Peyer's patch (tissue), 4 donors: ENCODE data around the gene ZDHHC12. TPM values are rescaled to one million over a fixed set of nuclear protein-coding genes. Genes with fewer than 3 reads are reported as not detected.

ENCODE experiments used
- DNase-seq, 3 donors: peaks; one replicate each; pipeline ENCODE4 v3.0.0-alpha.2; 2017 to 2019
- H3K27ac ChIP-seq, 4 donors: fragments of 200-600 bp; sonication (generic); one replicate each; pipeline ENCODE4 v1.5.1; 2016 to 2019
- H3K27me3 ChIP-seq, 2 donors: fragments of 200-600 bp; sonication (generic); one replicate each; pipeline ENCODE4 v1.5.1; 2019
- H3K36me3 ChIP-seq, 3 donors: fragments of 200-600 bp; sonication (generic); one replicate each; pipeline ENCODE4 v1.5.1; 2016 to 2019
- H3K4me1 ChIP-seq, 4 donors: fragments of 200-600 bp; sonication (generic); one replicate each; pipeline ENCODE4 v1.5.1; 2016 to 2019
- H3K4me3 ChIP-seq, 4 donors: fragments of 200-600 bp; sonication (generic); 1 replicate in 3 of 4; 2 replicates in 1 of 4; pipeline ENCODE4 v1.5.1; 2016 to 2019; ENCODE audit warnings: mild to moderate bottlenecking in 1 of 4
- H3K9me3 ChIP-seq, 4 donors: fragments of 200-600 bp; sonication (generic); one replicate each; pipeline ENCODE4 v1.5.1; 2016 to 2019; ENCODE audit warnings: mild to moderate bottlenecking in 1 of 4
- CTCF ChIP-seq, 6 experiments: fragments of 450-650 bp in 4 of 6; fragments of 200-600 bp in 2 of 6; sonication (generic) in 1 of 6; IDR thresholded peaks; one replicate each; pipeline ENCODE4 v1.5.1; 2017 to 2019; ENCODE audit warnings: antibody characterized with exemption in 6 of 6, mild to moderate bottlenecking in 3 of 6, moderate library complexity in 1 of 6
- POLR2A ChIP-seq, 2 donors: fragments of 450-650 bp; IDR thresholded peaks; one replicate each; pipeline ENCODE4 v1.5.1; 2017; ENCODE audit warnings: antibody characterized with exemption in 2 of 2, mild to moderate bottlenecking in 2 of 2, moderate library complexity in 2 of 2
- total RNA-seq, 4 donors: library from RNA; depleted of rRNA; stranded (reverse); fragments of >200 nt; gene quantifications; one replicate each; pipeline ENCODE4 v1.1.0, GENCODE V29; 2016

Gene ZDHHC12, protein sequence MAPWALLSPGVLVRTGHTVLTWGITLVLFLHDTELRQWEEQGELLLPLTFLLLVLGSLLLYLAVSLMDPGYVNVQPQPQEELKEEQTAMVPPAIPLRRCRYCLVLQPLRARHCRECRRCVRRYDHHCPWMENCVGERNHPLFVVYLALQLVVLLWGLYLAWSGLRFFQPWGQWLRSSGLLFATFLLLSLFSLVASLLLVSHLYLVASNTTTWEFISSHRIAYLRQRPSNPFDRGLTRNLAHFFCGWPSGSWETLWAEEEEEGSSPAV
- 100 to 1,000 TPM in 3 of 4 donors, 10 to 100 TPM in 1; 21.5 to 177 (median 138) TPM for total RNA-seq

DNA sequence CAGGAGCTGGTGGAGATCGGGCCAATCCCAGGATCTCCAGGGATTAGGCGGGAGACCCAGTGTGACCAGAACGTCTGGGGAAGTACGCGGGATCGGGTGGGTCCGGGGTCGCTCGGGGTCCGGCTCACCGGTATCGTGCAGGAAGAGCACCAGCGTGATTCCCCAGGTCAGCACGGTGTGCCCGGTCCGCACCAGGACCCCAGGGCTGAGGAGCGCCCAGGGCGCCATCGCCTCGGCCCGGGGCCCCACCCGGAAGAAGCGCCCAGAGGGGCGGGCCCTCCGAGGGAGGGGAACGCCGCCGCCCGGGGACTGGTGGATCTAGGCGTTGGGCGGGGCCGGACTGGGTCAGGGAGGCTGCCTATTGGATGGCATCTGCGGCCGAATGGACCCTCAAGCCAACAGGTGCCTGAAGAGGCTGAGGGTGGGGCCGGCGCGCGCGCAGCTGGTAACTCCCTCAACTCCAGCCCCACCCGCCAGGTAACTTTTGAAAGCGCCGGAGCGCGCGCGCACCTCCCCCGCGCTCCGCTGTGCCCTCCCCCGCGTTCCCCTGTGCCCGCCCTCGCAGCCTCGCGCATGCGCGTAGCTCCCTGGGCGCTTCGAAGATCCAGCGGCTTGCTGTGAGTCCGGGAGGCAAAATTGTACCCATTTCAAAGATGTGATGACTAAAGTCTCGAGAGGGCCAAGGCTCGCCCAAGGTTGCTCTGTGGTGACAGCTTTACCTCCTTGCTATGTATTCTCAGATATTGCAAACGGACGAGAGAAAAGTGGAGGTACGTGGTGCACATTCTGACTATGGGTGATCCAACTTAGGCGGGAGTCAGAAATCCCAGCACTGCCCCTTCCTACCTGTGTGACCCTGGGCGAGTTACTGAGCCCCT lies at the start of gene ZDHHC12:
ZDHHC12 (minus strand) TSS at position 262 of the 878 bp plus-strand sequence; CDS start at position 228, 34 bp downstream.
- Histone ChIP-seq H3K36me3 (peaks cover 0 to 5% (median 0%) of the 10 kb centered on the region in 3 donors), H3K27me3 (no peaks in the 10 kb centered on the region), H3K27ac (peak within 1 kb of the TSS; percentile 77 to 85 (median 82)), H3K9me3 (no peaks in the 10 kb centered on the region), H3K4me3 (peak within 1 kb of the TSS; percentile 70 to 77 (median 76)), H3K4me1 (peaks cover 0 to 16% (median 4%) of the 10 kb centered on the region in 4 donors)
- DNase-seq: peak; percentile 99 to 100 (median 100)
- TF ChIP-seq CTCF (IDR thresholded peaks at IDR 0.05) (no peak), POLR2A (IDR thresholded peaks at IDR 0.05) (peak; percentile 94 to 96)

GRCh38 chr9:128773049-128773448 lies 49.1 kb upstream of the ZDHHC12 start:
- no peak overlapping the region for H3K27ac ChIP-seq
- no peak overlapping the region for H3K4me3 ChIP-seq
- H3K4me1 ChIP-seq: peaks cover 0 to 22% (median 2%) of the 10 kb centered on the region in 4 donors
- DNase-seq: no peak
- no peaks in the 10 kb centered on the region for H3K9me3 ChIP-seq
- no peaks in the 10 kb centered on the region for H3K27me3 ChIP-seq
- peaks cover 0 to 2% (median 0%) of the 10 kb centered on the region in 3 donors for H3K36me3 ChIP-seq
- no peak for TF ChIP-seq POLR2A (IDR thresholded peaks at IDR 0.05)
- no peak for TF ChIP-seq CTCF (IDR thresholded peaks at IDR 0.05)

- peaks cover 0 to 22% (median 2%) of the 10 kb centered on the region in 4 donors for H3K4me1 ChIP-seq
- DNase-seq: peak; percentile 95 to 97 (median 96)
- TF ChIP-seq CTCF (IDR thresholded peaks at IDR 0.05) (no peak), POLR2A (IDR thresholded peaks at IDR 0.05) (peak; percentile 60 to 77)
- H3K9me3 ChIP-seq: no peaks in the 10 kb centered on the region
- H3K36me3 ChIP-seq: peaks cover 0 to 10% (median 0%) of the 10 kb centered on the region in 3 donors
- H3K4me3 ChIP-seq: peak within 1 kb of the TSS; percentile 83 to 98 (median 92)
- H3K27me3 ChIP-seq: no peaks in the 10 kb centered on the region
- H3K27ac ChIP-seq: peak within 1 kb of the TSS; percentile 92 to 95 (median 94)
Measured at GRCh38 chr9:128771745-128772519, 48.0 kb upstream of the ZDHHC12 start, which contains the start of gene ZER1. Gene ZER1 (minus strand): TSS chr9:128771927. CDS start chr9:128755565, 16,362 bp downstream.

DNA sequence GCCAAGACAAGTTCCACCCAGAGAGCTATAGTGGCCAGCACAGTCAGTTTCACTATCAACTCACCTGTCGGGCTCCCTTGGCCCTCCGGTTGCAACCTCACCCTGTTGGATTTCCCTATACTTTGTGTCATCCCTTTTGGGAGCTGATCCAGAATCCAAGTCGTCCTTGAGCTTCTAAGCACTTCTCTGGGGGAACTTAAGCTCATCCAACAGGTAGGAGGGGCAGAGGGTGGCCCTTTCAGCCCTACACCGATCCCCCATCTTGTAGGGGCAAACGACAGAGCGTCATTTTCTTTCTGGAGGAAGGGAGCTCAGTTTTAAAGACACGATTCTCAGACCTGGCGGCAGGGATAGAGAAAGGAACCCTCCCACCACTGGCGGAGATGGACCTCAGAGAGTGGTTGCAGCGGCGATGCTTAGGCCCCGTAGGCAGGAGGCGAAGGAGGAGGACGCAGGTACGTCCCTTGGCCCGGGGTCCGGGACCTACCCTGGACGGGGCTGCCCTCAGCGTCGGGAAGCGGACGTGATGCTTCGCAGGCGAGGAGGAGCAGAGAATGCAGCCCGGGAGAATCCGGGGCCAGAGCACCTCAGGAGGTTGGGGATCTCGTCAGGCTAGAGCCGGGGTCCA lies 47.3 kb upstream of the ZDHHC12 start:
- H3K4me1 ChIP-seq: peaks cover 0 to 22% (median 2%) of the 10 kb centered on the region in 4 donors
- H3K9me3 ChIP-seq: no peaks in the 10 kb centered on the region
- H3K27ac ChIP-seq: peak overlapping the region; percentile 92 to 95 (median 94)
- peaks cover 0 to 10% (median 0%) of the 10 kb centered on the region in 3 donors for H3K36me3 ChIP-seq
- no peak for DNase-seq
- TF ChIP-seq POLR2A (IDR thresholded peaks at IDR 0.05) (peak in 1 of 2 donors; percentile 14), CTCF (IDR thresholded peaks at IDR 0.05) (no peak)
- H3K27me3 ChIP-seq: no peaks in the 10 kb centered on the region
- peak overlapping the region; percentile 83 to 98 (median 92) for H3K4me3 ChIP-seq
